ENCODE data around the gene ATG16L1. TPM values are rescaled to one million over a fixed set of nuclear protein-coding genes. Genes with fewer than 3 reads are reported as not detected.

The ATG16L1 gene
- total RNA-seq, 4 donors from 2014 or later: 20.8 to 36.1 (median 35.9) TPM

GRCh38 chr2:233281992-233282603 is 30.6 kb downstream of the ATG16L1 start:
- in situ Hi-C loops (cut with MboI; ENCODE audit: low sequenced_read_pairs in 4 of 4) (no loop called here), intact Hi-C loops (cut with DNase I; ENCODE audit: low total_unique reads) (no loop called here)
- DNase-seq (no peak), ATAC-seq (no peak)
- no peaks in the 10 kb centered on the region for H3K4me1 ChIP-seq
- H3K9me3 ChIP-seq: no peaks in the 10 kb centered on the region
- no peaks in the 10 kb centered on the region for H3K27me3 ChIP-seq
- peaks cover 7 to 94% of the 10 kb centered on the region in 2 donors for H3K36me3 ChIP-seq
- no peak overlapping the region for H3K4me3 ChIP-seq
- no peak overlapping the region for H3K27ac ChIP-seq
- TF ChIP-seq POLR2A (IDR thresholded peaks at IDR 0.05) (no peak), CTCF (IDR thresholded peaks at IDR 0.05 in 4 of 5, conservative IDR thresholded peaks at IDR 0.05 in 1 of 5) (no peak)

GRCh38 chr2:233285921-233286320 is 34.4 kb downstream of the ATG16L1 start:
- H3K4me1 ChIP-seq: no peaks in the 10 kb centered on the region
- TF ChIP-seq CTCF (IDR thresholded peaks at IDR 0.05 in 4 of 5, conservative IDR thresholded peaks at IDR 0.05 in 1 of 5) (no peak), POLR2A (IDR thresholded peaks at IDR 0.05) (no peak)
- no peaks in the 10 kb centered on the region for H3K9me3 ChIP-seq
- H3K27me3 ChIP-seq: no peaks in the 10 kb centered on the region
- intact Hi-C loops (cut with DNase I; ENCODE audit: low total_unique reads) (no loop called here), in situ Hi-C loops (cut with MboI; ENCODE audit: low sequenced_read_pairs in 4 of 4) (no loop called here)
- no peak for DNase-seq
- H3K4me3 ChIP-seq: no peak overlapping the region
- no peak overlapping the region for H3K27ac ChIP-seq
- ATAC-seq: no peak
- H3K36me3 ChIP-seq: peaks cover 0 to 91% of the 10 kb centered on the region in 2 donors

GRCh38 chr2:233287871-233288270 is 36.4 kb downstream of the ATG16L1 start:
- no peak for DNase-seq
- Histone ChIP-seq H3K4me1 (no peaks in the 10 kb centered on the region), H3K27me3 (no peaks in the 10 kb centered on the region), H3K27ac (no peak overlapping the region), H3K36me3 (peaks cover 3 to 92% of the 10 kb centered on the region in 2 donors), H3K9me3 (no peaks in the 10 kb centered on the region), H3K4me3 (no peak overlapping the region)
- TF ChIP-seq POLR2A (IDR thresholded peaks at IDR 0.05) (no peak), CTCF (IDR thresholded peaks at IDR 0.05 in 4 of 5, conservative IDR thresholded peaks at IDR 0.05 in 1 of 5) (no peak)
- in situ Hi-C loops (cut with MboI; ENCODE audit: low sequenced_read_pairs in 4 of 4) (no loop called here), intact Hi-C loops (cut with DNase I; ENCODE audit: low total_unique reads) (no loop called here)
- no peak for ATAC-seq

- no peaks in the 10 kb centered on the region for H3K4me1 ChIP-seq
- in situ Hi-C loops (cut with MboI; ENCODE audit: low sequenced_read_pairs in 4 of 4): no loop called here
- ATAC-seq: no peak
- no peaks in the 10 kb centered on the region for H3K9me3 ChIP-seq
- intact Hi-C loops (cut with DNase I; ENCODE audit: low total_unique reads): no loop called here
- TF ChIP-seq POLR2A (IDR thresholded peaks at IDR 0.05) (no peak), CTCF (IDR thresholded peaks at IDR 0.05 in 4 of 5, conservative IDR thresholded peaks at IDR 0.05 in 1 of 5) (no peak)
- DNase-seq: no peak
- H3K36me3 ChIP-seq: peaks cover 3 to 92% of the 10 kb centered on the region in 2 donors
- no peak overlapping the region for H3K27ac ChIP-seq
- no peak overlapping the region for H3K4me3 ChIP-seq
- no peaks in the 10 kb centered on the region for H3K27me3 ChIP-seq
Measured at GRCh38 chr2:233288663-233289062, 37.2 kb downstream of the ATG16L1 start.

- no peaks in the 10 kb centered on the region for H3K27me3 ChIP-seq
- ATAC-seq (no peak), DNase-seq (no peak)
- H3K9me3 ChIP-seq: no peaks in the 10 kb centered on the region
- no peak overlapping the region for H3K27ac ChIP-seq
- H3K36me3 ChIP-seq: peaks cover 3 to 92% of the 10 kb centered on the region in 2 donors
- intact Hi-C loops (cut with DNase I; ENCODE audit: low total_unique reads): no loop called here
- TF ChIP-seq CTCF (IDR thresholded peaks at IDR 0.05 in 4 of 5, conservative IDR thresholded peaks at IDR 0.05 in 1 of 5) (no peak), POLR2A (IDR thresholded peaks at IDR 0.05) (no peak)
- H3K4me3 ChIP-seq: no peak overlapping the region
- in situ Hi-C loops (cut with MboI; ENCODE audit: low sequenced_read_pairs in 4 of 4): no loop called here
- no peaks in the 10 kb centered on the region for H3K4me1 ChIP-seq
Measured at GRCh38 chr2:233289648-233290047, 38.2 kb downstream of the ATG16L1 start.

Measured in gastrocnemius medialis (tissue), 4 donors.